Astrocyte of the spinal cord (primary cell): ENCODE results near the gene COPS9.
A peak's percentile ranks its signal among the peaks of the same experiment; 100 is the strongest.

Experiments
- DNase-seq: peaks from one replicate; pipeline ENCODE4 v3.0.0; 2011; ENCODE audit warnings: low read depth, low spot score
- H3K4me3 ChIP-seq: 2 replicates; pipeline ENCODE4 v1.5.1; 2011; ENCODE audit warnings: low read depth, mild to moderate bottlenecking, low read length, moderate library complexity
- CTCF ChIP-seq: IDR thresholded peaks from 2 replicates; pipeline ENCODE4 v1.5.1; 2012; ENCODE audit warnings: low read depth, mild to moderate bottlenecking, low read length, inconsistent platforms
- in situ Hi-C: cut with HindIII; loops from 2 replicates; pipeline ENCODE4 v1.10.0; 2017; ENCODE audit warnings: low sequenced_read_pairs

Gene COPS9

GRCh38 chr2:240136013-240136670, at the start of gene COPS9:
Gene COPS9 (minus strand): TSS chr2:240136305. CDS start chr2:240136284, 21 bp downstream.
- in situ Hi-C loops, result no loop called here
- no peak for TF ChIP-seq CTCF
- H3K4me3 ChIP-seq, result peak within 1 kb of the TSS; percentile 85
- peak; percentile 89 for DNase-seq

GRCh38 chr2:240184656-240185055, 48.6 kb upstream of the COPS9 start:
- TF ChIP-seq CTCF, result no peak
- H3K4me3 ChIP-seq, result no peak overlapping the region
- no peak for DNase-seq
- in situ Hi-C loops, result no loop called here

GRCh38 chr2:240183875-240184590, 47.9 kb upstream of the COPS9 start:
- DNase-seq, result no peak
- in situ Hi-C loops, result no loop called here
- no peak for TF ChIP-seq CTCF
- H3K4me3 ChIP-seq, result no peak overlapping the region

GRCh38 chr2:240183006-240183874, 47.1 kb upstream of the COPS9 start:
- in situ Hi-C loops, result no loop called here
- no peak for DNase-seq
- H3K4me3 ChIP-seq, result no peak overlapping the region
- TF ChIP-seq CTCF, result no peak

- no peak for DNase-seq
- TF ChIP-seq CTCF, result no peak
- in situ Hi-C loops, result no loop called here
- no peak overlapping the region for H3K4me3 ChIP-seq
Measured at GRCh38 chr2:240182476-240182875, 46.4 kb upstream of the COPS9 start.

- TF ChIP-seq CTCF, result no peak
- DNase-seq, result no peak
- in situ Hi-C loops, result no loop called here
- H3K4me3 ChIP-seq, result no peak overlapping the region
Measured at GRCh38 chr2:240182001-240182400, 45.9 kb upstream of the COPS9 start.
